Transverse colon (tissue), 4 donors: ENCODE data around the gene LSM14A. TPM values are rescaled to one million over a fixed set of nuclear protein-coding genes. Genes with fewer than 3 reads are reported as not detected.

Experiments used
- DNase-seq: peaks from one replicate; pipeline ENCODE4 v3.0.0-alpha.2; 2019
- H3K27ac ChIP-seq, 4 donors: fragments of 200-600 bp; sonication (generic); 2 replicates each; pipeline ENCODE4 v1.5.1; 2016 to 2018; ENCODE audit warnings: inconsistent platforms in 4 of 4
- H3K27me3 ChIP-seq: fragments of 200-600 bp; sonication (generic); 2 replicates; pipeline ENCODE4 v1.5.1; 2017; ENCODE audit warnings: inconsistent platforms
- H3K36me3 ChIP-seq, 4 donors: fragments of 200-600 bp; sonication (generic); 2 replicates each; pipeline ENCODE4 v1.5.1; 2017 to 2019; ENCODE audit warnings: inconsistent platforms in 4 of 4
- H3K4me1 ChIP-seq, 4 donors: fragments of 200-600 bp; sonication (generic); 2 replicates each; pipeline ENCODE4 v1.5.1; 2017 to 2020; ENCODE audit warnings: inconsistent platforms in 4 of 4
- H3K4me3 ChIP-seq, 4 donors: fragments of 200-600 bp; sonication (generic); 1 replicate in 1 of 4; 2 replicates in 3 of 4; pipeline versions ENCODE4 v1.5.1 to v1.6.1; 2017 to 2019; ENCODE audit warnings: inconsistent platforms in 4 of 4
- H3K9me3 ChIP-seq, 2 donors: fragments of 200-600 bp; sonication (generic); 2 replicates each; pipeline ENCODE4 v1.5.1; 2017 to 2019; ENCODE audit warnings: inconsistent platforms in 2 of 2
- CTCF ChIP-seq, 5 experiments: fragments of 200-600 bp in 3 of 5; fragments of 450-650 bp in 2 of 5; sonication (generic) in 3 of 5; IDR thresholded peaks; 1 replicate in 2 of 5; 2 replicates in 3 of 5; pipeline ENCODE4 v1.5.1; 2016 to 2017; ENCODE audit warnings: antibody characterized with exemption in 5 of 5, inconsistent platforms in 3 of 5, mild to moderate bottlenecking in 2 of 5, moderate library complexity in 1 of 5
- EP300 ChIP-seq: sonication (generic); formaldehyde crosslinking; IDR thresholded peaks from one replicate; pipeline ENCODE4 v1.6.1; 2017; ENCODE audit warnings: antibody characterized with exemption, low read depth
- POLR2A ChIP-seq: fragments of 450-650 bp; IDR thresholded peaks from one replicate; pipeline ENCODE4 v1.6.1; 2016; ENCODE audit warnings: antibody characterized with exemption, mild to moderate bottlenecking, moderate library complexity
- POLR2AphosphoS5 ChIP-seq, 3 donors: sonication (generic); formaldehyde crosslinking; IDR thresholded peaks; one replicate each; pipeline ENCODE4 v1.6.1; 2016; ENCODE audit warnings: antibody characterized with exemption in 3 of 3
- WGBS, 2 donors: methylation state at CpG; one replicate each; pipeline ENCODE4 v1.1.5; 2018; ENCODE audit warnings: low coverage in 1 of 2; 5-methylcytosine and 5-hydroxymethylcytosine counted together
- in situ Hi-C, 4 donors: fragments of 200-750 bp; cut with MboI; loops; one replicate each; pipeline versions ENCODE4 v1.15.0 to v1.15.1; 2017; ENCODE audit warnings: low sequenced_read_pairs in 3 of 4, low pct_ligation_motif_present in 1 of 4, low pct_unique_long_range_greater_than_20kb in 1 of 4
- intact Hi-C: fragments of 100-400 bp; cut with DNase I; formaldehyde crosslinking; loops from one replicate; pipeline ENCODE4 v1.15.1; 2023; ENCODE audit warnings: low total_unique reads
- total RNA-seq, 4 donors: library from RNA; depleted of rRNA; stranded (reverse); fragments of >200 nt; gene quantifications; one replicate each; pipeline ENCODE4 v1.1.0, GENCODE V29; 2016

Gene LSM14A
- total RNA-seq, 4 donors from 2014 or later = 88.4 to 211 (median 119) TPM

- H3K4me3 ChIP-seq = no peak overlapping the region
Observed at GRCh38 chr19:34188408-34188807, 16.1 kb downstream of the LSM14A start.

GRCh38 chr19:34189199-34189916 lies 17.1 kb downstream of the LSM14A start:
- WGBS, 2 donors = 67 to 72% methylated on average over 1 to 2 of the region's 2 CpGs
- H3K9me3 ChIP-seq = no peaks in the 10 kb centered on the region
- DNase-seq = no peak
- H3K4me1 ChIP-seq = peaks cover 15 to 72% (median 31%) of the 10 kb centered on the region in 4 donors
- in situ Hi-C loops = no loop called here
- no peak for TF ChIP-seq POLR2A
- TF ChIP-seq CTCF (IDR thresholded peaks at IDR 0.05) = no peak
- TF ChIP-seq POLR2AphosphoS5 (IDR thresholded peaks at IDR 0.05) = no peak
- H3K27me3 ChIP-seq = no peaks in the 10 kb centered on the region
- intact Hi-C loops = no loop called here
- no peak overlapping the region for H3K27ac ChIP-seq
- peaks cover 0 to 3% (median 0%) of the 10 kb centered on the region in 4 donors for H3K36me3 ChIP-seq
- no peak overlapping the region for H3K4me3 ChIP-seq

More at GRCh38 chr19:34188408-34188807, 16.1 kb downstream of the LSM14A start:
- Histone ChIP-seq H3K4me1 (peaks cover 19 to 81% (median 32%) of the 10 kb centered on the region in 4 donors), H3K27ac (no peak overlapping the region), H3K36me3 (no peaks in the 10 kb centered on the region), H3K9me3 (no peaks in the 10 kb centered on the region), H3K27me3 (no peaks in the 10 kb centered on the region)
- no peak for DNase-seq
- no peak for TF ChIP-seq POLR2AphosphoS5 (IDR thresholded peaks at IDR 0.05)
- TF ChIP-seq POLR2A = no peak
- no peak for TF ChIP-seq CTCF (IDR thresholded peaks at IDR 0.05)
- no peak for TF ChIP-seq EP300
- in situ Hi-C loops = no loop called here
- 83 to 96% methylated on average over 4 of the region's 4 CpGs for WGBS, 2 donors
- intact Hi-C loops = no loop called here

GRCh38 chr19:34189917-34190425 lies 17.7 kb downstream of the LSM14A start:
- no peak for DNase-seq

More at GRCh38 chr19:34189917-34190425, 17.7 kb downstream of the LSM14A start:
- Histone ChIP-seq H3K4me3 (no peak overlapping the region), H3K36me3 (peaks cover 0 to 9% (median 3%) of the 10 kb centered on the region in 4 donors), H3K27ac (no peak overlapping the region), H3K9me3 (no peaks in the 10 kb centered on the region), H3K4me1 (peaks cover 9 to 65% (median 26%) of the 10 kb centered on the region in 4 donors), H3K27me3 (no peaks in the 10 kb centered on the region)
- in situ Hi-C loops (no loop called here), intact Hi-C loops (no loop called here)
- 22 to 27% methylated on average over 1 of the region's 1 CpG for WGBS, 2 donors
- TF ChIP-seq POLR2A (no peak), EP300 (no peak), POLR2AphosphoS5 (IDR thresholded peaks at IDR 0.05) (no peak), CTCF (IDR thresholded peaks at IDR 0.05) (no peak)
